ENCODE measurements around the gene FTO.

- no peak for TF ChIP-seq POLR2AphosphoS5 (IDR thresholded peaks at IDR 0.05; ENCODE audit: borderline replicate concordance, low read depth, low read length)
- TF ChIP-seq EZH2 (IDR thresholded peaks at IDR 0.05) = no peak
Measured at GRCh38 chr16:53899431-53899830, 195.5 kb downstream of the FTO start.

Data from SK-N-MC (cell line).